Stimulated activated CD4-positive, alpha-beta T cell treated with anti-CD3 and anti-CD28 coated beads, Interleukin-4, amount 100 ng/mL, for 1 hour (primary cell): ENCODE measurements around the gene CDC20.
A peak's percentile ranks its signal among the peaks of the same experiment; 100 is the strongest.
"Not testable (repeated sequence)": the region's sequence is repeated elsewhere in the genome, so short reads cannot be mapped to it uniquely, and the experiment has no call there.

ENCODE experiments used
- DNase-seq: peaks from one replicate; pipeline ENCODE4 v3.0.0-alpha.2; 2020

Gene CDC20

DNA sequence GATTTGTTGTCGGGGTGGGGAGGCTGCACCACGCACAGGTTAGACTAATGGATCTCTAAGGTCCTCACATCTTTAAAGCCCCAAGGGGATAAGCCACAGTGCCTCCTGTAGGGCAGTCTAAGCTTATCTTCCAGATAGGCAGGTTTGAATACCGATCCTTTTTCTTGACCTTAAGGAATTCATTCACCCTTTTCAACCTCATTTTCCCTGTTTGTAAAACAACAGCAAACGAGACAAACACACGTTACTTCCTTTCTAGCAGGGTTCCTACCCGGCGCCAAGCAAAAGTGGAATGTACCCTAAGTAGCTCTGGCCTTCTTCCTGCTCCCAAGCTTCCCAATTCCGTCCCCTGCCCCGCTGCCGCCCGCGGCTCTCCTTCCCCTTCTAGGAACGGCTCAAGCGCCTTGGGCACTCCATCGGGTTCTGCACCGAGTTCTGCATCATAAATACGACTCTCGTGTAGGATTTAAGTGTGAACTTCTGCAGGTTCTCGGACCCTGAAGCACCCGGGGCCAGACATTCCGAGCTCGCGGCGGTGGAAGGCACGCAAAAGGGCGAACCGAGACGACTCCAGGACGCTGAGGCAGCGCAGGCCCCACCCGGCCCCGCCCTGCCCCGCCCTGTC, 548 bp upstream of the CDC20 start:
- no peak for DNase-seq

DNA sequence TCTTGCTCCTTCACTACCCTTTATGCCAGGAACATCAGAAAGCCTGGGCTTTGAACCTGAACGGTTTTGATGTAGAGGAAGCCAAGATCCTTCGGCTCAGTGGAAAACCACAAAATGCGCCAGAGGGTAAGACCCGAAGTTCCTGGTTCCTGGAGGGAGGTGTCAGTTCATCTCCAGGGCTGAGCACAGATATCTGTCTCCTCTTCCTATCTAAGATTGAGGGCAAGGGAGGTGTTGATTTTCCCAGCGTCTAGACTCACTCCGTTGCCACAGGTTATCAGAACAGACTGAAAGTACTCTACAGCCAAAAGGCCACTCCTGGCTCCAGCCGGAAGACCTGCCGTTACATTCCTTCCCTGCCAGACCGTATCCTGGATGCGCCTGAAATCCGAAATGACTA, 915 bp downstream of the CDC20 start:
- no peak for DNase-seq

DNA sequence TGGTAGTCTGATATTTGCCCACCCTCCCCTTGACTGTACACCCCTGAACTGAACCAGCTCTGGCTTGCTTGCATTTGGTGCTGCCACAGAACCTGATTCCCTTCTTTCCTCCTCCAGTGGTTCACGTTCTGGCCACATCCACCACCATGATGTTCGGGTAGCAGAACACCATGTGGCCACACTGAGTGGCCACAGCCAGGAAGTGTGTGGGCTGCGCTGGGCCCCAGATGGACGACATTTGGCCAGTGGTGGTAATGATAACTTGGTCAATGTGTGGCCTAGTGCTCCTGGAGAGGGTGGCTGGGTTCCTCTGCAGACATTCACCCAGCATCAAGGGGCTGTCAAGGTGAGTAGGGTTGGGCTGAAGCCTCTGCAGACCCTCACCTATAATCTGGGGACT, 1.8 kb downstream of the CDC20 start:
- DNase-seq, result no peak

DNA sequence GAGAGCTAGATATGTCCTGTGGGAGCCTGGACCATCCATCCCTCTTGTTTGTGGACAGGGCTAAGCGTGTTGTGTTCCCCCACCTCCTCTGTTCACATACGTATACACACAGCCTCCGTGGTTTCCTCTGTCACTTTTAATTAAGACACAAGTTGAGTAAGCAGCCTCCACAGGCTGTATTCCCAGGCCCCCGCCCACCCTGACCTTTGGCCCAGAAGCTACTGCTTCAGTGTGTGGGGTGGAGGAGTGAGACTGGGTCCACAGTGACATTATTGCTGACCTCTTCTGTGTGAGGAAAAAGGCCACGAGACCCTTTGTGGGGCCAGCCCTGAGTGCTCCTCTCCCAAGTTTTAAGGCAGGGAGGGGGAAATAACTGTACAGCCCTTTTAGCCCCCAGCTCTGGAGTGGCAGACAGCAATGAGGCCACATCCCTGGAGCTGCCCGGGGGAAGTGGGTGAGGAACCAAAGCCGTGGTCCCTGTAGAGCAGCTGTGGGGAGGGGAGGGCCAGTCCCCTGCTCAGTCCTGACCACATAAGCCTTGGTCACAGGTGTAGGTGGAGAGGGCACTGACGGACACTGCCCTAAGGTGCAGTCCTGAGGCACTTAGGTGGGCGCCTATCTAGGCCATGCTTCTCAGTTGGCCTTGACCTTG, 4.6 kb downstream of the CDC20 start:
- DNase-seq, result no peak

DNA sequence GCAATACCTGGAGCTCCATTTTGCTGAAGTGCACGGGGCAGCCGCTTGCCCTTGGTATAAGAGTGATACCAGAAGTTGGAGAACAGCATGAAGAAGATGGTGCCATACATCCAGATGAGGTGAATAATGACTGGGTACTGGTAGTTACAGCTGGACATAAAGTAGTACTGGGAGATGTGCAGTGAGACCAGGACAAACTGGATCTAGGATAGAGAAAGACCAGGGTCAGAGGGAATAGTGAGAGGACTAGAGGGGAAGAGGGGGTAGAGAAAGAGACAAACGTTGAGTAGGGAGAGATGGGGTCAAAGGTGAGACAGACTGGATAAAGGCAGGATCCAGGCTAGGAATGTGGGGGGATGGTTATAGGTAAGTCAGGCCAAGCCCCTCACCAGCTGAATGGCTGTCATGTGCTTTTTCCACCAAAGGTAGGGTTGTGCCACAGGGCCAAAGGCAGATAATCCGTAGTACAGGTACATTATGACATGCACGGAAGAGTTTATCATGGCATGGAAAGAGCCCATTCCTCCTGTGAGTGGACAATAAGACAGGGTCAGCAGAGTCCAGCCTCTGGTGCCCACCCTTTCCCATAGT, 5.2 kb downstream of the CDC20 start:
- DNase-seq, result no peak

DNA sequence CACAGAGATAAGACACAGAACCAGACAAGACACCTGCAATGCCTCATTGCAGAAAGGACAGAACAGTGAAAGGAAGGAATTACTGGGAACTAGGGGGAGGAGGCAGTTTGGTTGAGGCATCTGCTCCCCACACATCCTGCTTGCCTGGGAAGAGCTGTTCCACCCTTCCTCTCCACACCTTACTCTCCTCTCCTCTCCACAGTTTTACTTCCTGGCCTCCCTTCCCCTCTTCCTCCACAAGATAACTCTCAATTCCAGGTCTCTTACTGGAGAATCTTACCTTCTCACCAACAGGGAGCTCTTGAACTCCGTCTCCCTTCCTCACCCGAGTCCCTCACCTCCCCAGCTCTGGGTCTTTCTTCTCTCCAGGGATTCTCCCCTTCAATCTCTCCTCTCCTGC, 6.9 kb downstream of the CDC20 start:
- DNase-seq, result no peak

DNA sequence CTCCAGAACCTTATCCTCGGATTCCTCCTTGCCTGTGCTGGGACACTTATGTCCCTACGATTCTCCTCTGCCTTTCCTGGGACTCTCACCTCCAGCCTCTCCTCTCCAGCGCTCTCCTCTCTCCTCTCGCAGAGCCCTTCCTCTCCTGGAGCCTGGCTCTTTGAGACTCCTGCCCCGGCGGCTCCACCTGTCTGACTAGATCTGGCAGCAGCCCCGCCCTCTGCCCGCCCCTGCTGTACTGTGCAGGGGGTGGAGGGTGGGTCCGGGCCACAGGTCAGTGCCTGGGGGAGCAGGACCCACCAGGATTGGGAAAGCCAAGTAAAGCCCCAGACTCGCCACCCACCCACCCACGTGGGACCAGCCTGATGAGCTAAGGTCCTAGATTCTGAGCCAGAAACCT, 7.4 kb downstream of the CDC20 start:
- peak; percentile 15 for DNase-seq

DNA sequence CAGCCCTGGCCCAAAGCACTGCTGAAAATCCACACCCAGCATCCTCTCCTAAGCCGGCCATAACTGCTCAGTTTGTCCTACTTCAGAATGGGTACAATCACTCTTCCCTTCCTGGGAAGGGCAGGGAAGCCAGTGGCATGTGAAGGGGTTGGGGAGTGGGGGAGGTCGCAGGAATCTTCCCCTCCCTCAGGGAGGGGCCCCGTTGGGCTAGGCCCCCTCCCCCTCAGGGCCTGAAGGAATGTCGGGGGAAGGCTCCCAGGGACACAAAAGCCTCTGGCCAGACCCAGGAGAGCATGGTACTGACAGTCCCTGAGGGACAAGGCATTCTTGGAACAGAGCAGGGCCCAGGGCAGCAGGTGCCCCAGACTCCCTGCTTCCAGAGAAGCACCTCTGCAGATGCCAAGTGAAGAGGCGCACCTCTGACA, 7.8 kb downstream of the CDC20 start:
- DNase-seq, result no peak

DNA sequence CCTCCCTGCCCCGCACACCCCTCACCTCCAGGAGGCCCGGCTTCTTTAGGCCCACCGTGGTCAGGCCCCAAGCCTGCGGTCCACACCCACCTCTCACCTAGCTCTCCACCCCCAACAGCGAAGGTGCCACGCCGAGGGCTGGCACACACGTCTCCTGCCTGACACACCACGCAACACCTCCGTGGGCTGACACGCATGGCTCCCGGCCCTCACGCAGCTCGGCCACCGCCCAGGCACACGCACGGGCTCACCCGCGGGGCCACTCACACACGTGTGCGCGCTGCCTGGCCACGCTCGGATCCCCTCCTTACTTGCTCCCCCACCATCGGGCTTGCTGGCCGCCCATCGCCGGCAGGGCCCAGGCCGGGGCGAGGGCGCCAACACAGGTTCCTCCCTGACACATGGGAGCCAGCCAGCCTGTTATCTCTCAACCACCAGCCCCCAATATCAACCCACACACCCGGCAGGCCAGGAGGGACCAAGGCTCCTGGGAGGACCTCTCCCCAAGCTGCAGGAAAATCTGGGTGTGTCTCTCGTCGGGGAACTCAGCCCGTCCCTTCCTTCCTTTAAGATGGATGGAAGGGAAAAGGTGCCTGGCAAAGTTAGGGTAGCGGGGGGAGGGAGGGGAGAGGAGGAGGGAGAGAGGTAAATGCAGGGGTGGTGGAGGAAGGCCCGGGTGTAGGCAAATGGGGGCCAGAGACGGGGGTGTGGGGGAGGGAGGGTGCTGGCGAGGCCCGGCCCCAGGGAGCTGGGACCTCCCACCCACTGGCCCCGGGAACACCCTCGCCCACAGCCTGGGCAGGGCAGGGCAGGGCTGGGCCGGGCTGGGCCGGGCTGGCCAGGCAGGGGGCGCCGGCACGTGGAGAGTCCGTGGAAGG, 8.5 kb downstream of the CDC20 start:
- DNase-seq, result peak; percentile 46

DNA sequence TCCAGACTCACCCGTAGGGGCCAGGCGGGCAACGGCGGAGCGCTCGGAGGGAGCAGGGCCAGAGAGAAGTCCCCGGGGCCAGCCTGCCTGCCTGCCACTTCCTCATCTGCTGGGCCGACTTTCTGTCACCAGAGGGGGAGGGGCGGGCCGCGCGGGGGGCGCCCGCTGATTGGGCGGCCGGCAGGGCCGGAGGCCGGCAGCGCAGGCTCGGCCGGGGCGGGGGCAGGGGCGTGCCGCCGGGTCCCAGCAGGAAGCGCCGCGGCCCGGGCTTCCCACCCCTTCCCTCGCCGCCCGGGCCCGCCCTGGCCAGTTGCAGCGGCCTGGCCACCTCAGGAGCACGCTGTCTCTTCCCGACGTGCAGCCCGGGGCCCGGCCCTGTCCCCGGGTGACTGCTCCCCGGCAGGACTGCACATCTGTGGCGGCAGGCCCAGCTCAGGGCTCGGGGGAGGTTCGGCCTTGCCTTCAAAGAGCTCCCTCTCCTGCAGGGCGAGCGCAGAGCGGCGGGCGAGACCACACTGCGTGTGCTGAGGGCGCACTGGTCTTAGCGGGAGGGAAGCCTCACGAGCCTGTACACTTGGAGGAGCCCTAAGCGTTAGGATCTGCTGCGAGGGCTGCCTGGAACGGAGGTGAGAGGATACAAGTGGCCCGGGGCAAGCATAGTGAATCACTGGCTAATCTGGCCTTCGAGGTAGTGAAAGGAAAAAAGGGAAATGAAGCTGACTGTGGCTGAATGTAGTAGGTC, 9.3 kb downstream of the CDC20 start, which contains the start of gene ELOVL1:
ELOVL1 (minus strand) TSS at position 108 of the 742 bp plus-strand sequence. CDS start 2,402 bp downstream, outside the sequence.
- peak; percentile 90 for DNase-seq

DNA sequence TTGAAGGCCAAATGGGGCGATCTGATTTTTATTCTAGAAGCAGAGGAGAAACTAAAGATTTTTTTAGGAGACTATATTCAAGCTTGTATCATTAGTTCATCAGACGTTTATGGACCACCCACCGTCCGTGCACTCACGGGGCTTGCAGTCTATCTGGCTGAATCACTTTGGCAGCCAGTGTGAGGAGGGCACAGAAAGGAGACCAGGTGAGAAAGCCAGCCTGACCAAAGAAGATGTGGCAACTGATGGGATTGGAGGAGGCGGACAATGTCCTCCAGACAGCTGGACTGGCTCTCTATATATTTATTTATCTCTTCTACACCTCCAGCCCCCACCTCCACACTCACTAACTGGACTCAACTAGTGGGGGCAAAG, 9.9 kb downstream of the CDC20 start:
- no peak for DNase-seq

DNA sequence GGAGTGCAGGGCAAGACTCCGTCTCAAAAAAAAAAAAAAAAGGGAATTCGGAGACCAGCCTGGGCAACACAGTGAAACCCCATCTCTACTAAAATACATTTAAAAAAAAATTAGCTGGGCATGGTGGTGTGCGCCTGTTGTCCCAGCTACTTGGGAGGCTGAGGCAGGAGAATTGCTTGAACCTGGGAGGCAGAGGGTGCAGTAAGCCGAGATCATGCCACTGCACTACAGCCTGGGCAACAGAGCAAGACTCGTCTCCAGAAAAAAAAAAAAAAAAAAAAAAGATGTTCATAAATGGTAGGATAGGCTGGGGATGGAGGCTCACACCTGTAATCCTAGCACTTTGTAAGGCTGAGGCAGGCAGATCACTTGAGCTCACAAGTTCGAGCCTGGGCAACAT, 11.0 kb downstream of the CDC20 start:
- not testable (repeated sequence) for DNase-seq

DNA sequence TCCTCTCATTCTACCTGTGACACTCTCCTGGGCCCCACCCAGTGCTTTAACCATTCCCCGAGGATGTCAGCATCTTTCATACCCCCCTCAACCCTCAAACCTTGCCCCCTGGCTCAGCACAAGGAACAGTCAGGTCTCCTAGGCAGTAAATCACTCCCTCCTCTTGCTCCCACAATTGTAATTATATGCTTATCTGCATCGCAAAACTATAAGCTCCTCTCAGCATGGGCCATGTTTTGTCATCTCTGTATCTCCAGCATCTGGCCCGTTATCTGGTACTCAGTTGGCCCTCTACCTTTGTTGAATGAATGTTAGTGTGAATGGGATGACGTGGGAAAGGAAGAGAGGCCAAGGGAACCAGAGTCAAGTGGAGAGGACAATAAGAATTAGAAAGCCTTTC, 11.8 kb downstream of the CDC20 start:
- no peak for DNase-seq

DNA sequence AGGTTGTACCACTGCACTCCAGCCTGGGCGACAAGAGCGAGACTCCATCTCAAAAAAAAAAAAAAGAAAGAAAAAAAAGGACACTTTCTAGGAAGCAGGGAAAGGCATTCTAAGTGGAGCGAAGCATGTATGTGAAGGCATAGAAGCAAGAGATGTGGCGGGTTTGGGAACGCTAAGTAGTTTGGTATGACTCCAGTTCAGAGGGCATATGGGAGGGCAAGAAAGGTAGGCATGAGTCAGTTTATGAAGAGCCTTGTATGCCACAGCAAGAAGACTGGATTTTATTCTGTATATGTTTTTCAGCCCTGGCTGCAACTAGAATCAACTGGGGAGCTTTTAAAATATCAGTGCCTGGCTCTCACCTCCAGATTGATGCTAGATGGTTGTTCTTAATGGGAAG, 13.4 kb downstream of the CDC20 start:
- DNase-seq, result no peak

DNA sequence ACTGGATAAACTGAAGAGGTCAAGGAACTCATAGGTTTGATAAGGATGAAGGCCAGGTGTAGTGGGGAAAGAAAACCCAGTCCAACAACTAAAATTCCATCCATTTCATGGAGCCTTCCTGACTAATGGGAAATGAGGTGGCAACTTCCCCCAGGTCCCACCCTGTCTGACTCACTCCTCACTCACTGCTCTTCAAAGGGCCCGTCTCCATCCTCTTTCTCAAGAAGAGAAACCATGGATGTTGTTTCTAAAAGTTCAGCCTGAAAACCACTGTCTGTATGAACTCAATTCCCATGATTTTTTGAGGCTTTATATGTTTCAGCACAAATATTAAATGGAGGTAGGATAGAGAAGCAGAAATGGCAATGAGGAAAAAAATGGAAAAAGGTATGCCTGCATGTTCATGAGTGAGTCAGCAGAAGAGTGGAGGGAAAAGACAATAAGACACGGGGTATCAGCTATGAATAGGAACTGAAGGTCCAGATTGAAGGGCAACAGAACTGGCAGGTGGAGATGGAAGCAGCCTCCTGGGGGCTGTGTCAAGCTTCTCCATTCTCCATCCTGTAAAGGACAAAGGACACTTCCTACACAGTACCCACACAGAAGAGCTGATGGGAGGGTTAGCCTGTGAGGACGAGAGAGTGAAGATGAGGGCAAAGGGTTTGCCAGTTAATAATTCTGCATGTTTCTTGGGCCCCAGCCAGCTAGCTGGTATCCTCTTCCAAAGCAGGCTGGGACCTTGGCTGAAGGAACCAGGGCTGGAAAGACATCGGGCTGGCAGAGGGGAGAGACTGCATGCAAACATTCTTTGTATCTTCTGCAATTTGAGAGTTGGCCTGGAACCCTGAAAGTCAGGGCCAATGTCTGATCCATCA, 14.5 kb downstream of the CDC20 start:
- no peak for DNase-seq

DNA sequence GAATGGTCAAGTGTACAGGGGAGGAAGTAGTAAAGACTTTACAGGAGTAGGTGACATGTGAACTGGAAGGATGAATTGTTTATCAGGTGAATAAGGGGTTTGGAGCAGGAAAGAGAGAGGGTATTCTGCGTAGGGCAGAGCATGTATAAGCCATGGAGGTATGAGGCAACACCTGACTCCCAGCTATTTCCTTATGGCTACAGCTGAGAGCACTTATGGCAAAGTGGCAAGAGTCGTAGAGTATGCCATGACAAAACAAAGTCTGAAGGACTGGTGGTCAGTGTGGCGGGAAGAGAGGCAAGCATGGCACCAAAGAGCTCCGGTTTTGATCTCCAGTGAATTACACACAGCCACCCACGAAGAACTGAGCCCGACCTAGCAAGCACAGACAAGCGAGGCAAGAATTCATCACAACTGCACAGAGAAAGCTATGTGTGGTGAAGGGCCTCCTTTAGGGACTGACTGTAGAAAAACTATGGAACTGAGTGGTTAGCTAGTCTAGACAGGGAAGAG, 18.0 kb downstream of the CDC20 start:
- DNase-seq, result no peak

DNA sequence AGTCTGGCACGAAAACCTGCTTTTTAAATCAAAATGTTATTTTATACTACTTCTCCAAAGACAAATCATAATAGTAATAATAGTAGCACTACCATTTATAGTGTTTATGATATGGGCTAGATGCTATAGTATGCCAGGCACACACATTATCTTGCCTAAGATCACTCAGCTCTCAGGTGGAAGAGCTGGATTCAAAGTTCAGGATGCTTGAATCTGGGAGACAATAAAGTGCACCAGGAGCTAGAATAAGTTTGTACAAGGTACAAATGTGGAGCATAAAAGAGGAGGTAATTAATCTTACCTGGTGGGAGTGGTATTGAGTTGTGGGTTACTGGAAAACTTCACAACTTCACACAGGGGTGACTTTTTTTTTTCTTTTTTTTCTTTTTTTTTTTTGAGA, 19.1 kb downstream of the CDC20 start:
- no peak for DNase-seq

DNA sequence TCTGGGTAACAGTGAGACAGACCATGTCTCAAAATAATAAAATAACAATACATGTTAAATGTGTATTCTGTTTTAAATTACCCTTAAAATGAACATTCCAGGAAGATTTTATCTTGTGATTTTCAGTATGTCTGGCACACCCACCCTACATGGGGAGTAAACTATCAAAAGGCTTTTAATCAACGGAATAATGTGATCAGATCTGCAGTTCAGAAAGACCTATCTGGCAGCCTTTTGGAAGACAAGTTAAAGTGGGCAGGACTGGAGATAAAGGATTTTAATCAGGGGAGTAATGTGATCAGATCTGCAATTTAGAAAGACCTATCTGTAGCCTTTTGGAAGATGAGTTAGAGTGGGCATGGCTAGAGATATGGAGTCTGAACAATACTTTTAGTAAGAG, 20.7 kb downstream of the CDC20 start:
- DNase-seq, result no peak

DNA sequence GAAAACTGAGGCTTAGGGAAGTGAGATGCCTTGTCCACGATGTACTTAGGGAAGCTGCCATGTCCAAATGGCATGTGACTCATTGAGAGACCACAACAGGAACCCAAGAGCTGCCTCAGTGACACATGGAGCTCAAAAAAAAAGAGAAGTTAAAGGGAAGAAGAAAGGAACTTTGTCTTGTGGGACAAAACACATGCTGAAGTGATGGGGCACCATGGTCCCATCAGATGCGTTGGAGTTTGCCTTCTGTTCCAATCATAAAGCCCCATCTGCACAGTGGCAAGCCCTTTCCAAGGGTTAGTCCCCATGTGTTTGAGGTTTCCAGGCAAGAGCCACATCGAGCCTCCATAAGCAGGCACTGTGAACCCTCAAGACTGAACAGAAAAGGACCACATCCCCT, 22.8 kb downstream of the CDC20 start:
- no peak for DNase-seq

DNA sequence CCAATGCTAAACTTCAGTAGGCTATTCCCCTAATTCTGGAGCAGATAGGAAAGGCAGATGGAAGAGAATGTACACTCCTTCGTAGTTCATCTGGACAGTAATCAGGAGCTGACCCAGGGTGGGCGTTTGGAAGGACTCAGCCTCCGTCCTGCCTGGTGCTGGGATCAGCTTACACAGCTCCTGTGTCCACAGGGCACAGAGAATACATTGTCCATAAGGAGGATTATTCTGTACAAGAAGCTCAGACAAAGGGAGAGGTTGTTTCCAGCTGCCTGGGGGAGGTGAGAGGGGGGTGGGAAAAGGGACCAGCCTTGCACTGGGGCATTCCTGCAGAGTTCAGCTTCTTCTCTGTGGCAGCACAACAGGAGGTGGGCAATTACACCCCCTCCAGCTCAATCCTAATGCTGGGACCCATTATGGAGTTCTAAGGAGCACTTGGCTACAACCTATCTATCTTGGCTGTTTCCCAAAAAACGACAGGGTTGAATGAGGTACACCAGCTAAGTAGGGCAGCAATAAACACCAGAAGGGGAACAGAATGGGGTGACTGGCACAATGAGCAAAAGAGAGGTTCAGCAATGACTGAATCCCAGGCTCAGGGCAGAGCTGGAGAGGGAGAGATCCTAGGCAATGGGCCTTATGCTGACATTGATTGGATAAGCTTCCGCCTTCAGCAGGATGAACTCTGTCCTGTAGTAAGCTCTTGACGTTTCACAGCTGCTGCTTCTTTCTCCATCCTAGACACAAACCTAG, 23.4 kb downstream of the CDC20 start:
- DNase-seq, result no peak

DNA sequence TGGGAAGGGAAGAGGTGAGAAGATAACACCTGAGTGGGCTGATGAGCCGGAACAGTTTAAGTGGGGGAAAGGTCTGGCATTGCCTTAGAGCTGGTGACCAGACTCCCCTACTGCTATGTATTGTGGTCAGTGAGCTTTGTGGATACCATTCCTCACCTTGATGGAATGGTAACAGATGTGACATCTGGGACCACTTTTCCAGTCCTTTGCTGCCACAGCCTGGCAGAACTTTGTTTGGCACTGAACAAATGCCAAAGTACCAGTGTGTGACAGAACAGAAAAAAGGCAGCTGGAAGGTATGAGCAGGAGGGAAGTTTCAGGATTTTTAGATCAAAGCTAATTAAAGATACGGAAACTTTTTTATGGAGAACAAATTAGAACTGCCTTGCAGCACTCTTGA, 24.7 kb downstream of the CDC20 start:
- DNase-seq, result no peak
